PC-9 (cell line): ENCODE data around the gene SH3RF3. TPM values are rescaled to one million over a fixed set of nuclear protein-coding genes. Genes with fewer than 3 reads are reported as not detected.

ENCODE experiments used
- BruUV-seq: library from RNA; stranded (reverse); fragments of 400-500 nt; replicated peaks from 2 replicates; lab custom pipeline; 2021; lab: Mats Ljungman, UMichigan
- CTCF ChIA-PET: fragments of 300-600 bp; sonication (Branson Sonifier 250); formaldehyde crosslinking; loops from one replicate; lab custom pipeline; 2022; ENCODE audit warnings: antibody characterized with exemption; lab: Charles Lee
- POLR2A ChIA-PET: fragments of 300-600 bp; sonication (Branson Sonifier 250); formaldehyde crosslinking; loops from one replicate; lab custom pipeline; 2022; ENCODE audit warnings: antibody characterized with exemption; ENCODE audit not compliant: unreplicated experiment; lab: Charles Lee
- DNase-seq, 2 experiments: peaks; one replicate each; pipeline versions ENCODE4 v3.0.0 to v3.0.0-alpha.2; 2015 to 2022; ENCODE audit warnings: mixed read lengths in 1 of 2
- H2AFZ ChIP-seq: fragments of 200-600 bp; sonication (generic); 2 replicates; pipeline ENCODE4 v1.8.1; 2017; ENCODE audit warnings: antibody characterized with exemption
- H3F3A ChIP-seq: fragments of 200-600 bp; sonication (generic); 2 replicates; pipeline ENCODE4 v1.8.1; 2017; ENCODE audit warnings: antibody characterized with exemption, mild to moderate bottlenecking, low read depth; ENCODE audit not compliant: insufficient read depth
- H3K27ac ChIP-seq: fragments of 200-600 bp; sonication (generic); 2 replicates; pipeline ENCODE4 v1.6.1; 2016; ENCODE audit warnings: mixed run types
- H3K27me3 ChIP-seq: fragments of 200-600 bp; sonication (generic); 2 replicates; pipeline ENCODE4 v1.6.1; 2016; ENCODE audit warnings: low read depth, mixed run types; ENCODE audit not compliant: insufficient read depth
- H3K36me3 ChIP-seq: fragments of 200-600 bp; sonication (generic); 2 replicates; pipeline ENCODE4 v1.6.1; 2016; ENCODE audit warnings: low read depth, mixed run types
- H3K4me1 ChIP-seq: fragments of 200-600 bp; sonication (generic); replicated peaks from 2 replicates; pipeline ENCODE4 v1.6.1; 2016; ENCODE audit warnings: mixed run types; ENCODE audit not compliant: insufficient read depth
- H3K4me2 ChIP-seq: fragments of 200-600 bp; sonication (generic); 2 replicates; pipeline ENCODE4 v1.6.1; 2017; ENCODE audit warnings: mixed run types
- H3K4me3 ChIP-seq: fragments of 200-600 bp; sonication (generic); 2 replicates; pipeline ENCODE4 v1.6.1; 2016; ENCODE audit warnings: mixed run types
- H3K79me2 ChIP-seq: fragments of 200-600 bp; sonication (generic); 2 replicates; pipeline ENCODE4 v1.6.1; 2017; ENCODE audit warnings: low read depth, mixed run types
- H3K9me2 ChIP-seq: fragments of 200-600 bp; sonication (generic); 2 replicates; pipeline ENCODE4 v1.8.1; 2017; ENCODE audit warnings: mild to moderate bottlenecking; ENCODE audit not compliant: insufficient read depth
- H3K9me3 ChIP-seq: fragments of 200-600 bp; sonication (generic); 2 replicates; pipeline ENCODE4 v1.8.1; 2016; ENCODE audit warnings: low read depth; ENCODE audit not compliant: insufficient read depth
- H4K20me1 ChIP-seq: fragments of 200-600 bp; sonication (generic); 2 replicates; pipeline ENCODE4 v1.8.1; 2017; ENCODE audit not compliant: insufficient read depth
- CTCF ChIP-seq: fragments of 200-600 bp; sonication (generic); conservative IDR thresholded peaks from 2 replicates; pipeline ENCODE4 v1.6.1; 2017; ENCODE audit warnings: mixed run types, antibody characterized with exemption, mild to moderate bottlenecking, moderate library complexity
- EZH2 ChIP-seq: fragments of 200-600 bp; sonication (generic); IDR thresholded peaks from 2 replicates; pipeline ENCODE4 v1.8.0; 2017; ENCODE audit warnings: antibody characterized with exemption, low read depth
- intact Hi-C: fragments of 100-400 bp; cut with micrococcal nuclease; formaldehyde crosslinking; loops from one replicate; pipeline ENCODE4 v1.10.0; 2022; ENCODE audit not compliant: unreplicated experiment
- total RNA-seq: library from RNA; stranded (reverse); gene quantifications from 2 replicates; pipeline ENCODE4 v1.2.3, GENCODE V29; 2021

Gene SH3RF3
- total RNA-seq, 1 experiment from 2014 or later, result 6.1 TPM

DNA sequence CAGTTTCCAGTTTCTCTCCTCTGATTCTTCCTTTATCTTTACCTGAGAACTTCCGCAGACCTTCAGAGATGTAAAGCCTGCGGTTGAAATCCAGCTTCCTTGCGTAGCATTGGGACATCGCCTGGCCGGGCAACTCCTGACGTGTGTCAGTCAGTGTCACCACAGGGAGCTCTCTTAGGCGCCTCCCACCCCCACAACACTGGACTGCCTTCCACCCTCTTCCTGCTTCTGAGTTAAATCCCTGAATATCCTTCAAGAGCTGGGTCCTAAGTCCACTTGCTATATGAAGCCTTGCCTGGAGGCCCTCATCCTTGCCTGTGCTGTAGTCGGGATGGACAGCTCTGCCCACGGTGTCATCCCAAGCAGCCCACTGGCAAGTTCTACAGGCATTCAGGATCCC lies 305.3 kb downstream of the SH3RF3 start:
- H3K4me2 ChIP-seq, result no peak overlapping the region
- H3K27me3 ChIP-seq, result no peaks in the 10 kb centered on the region
- no peak overlapping the region for H3K27ac ChIP-seq
- no TSS peak for BruUV-seq
- no peaks in the 10 kb centered on the region for H3K9me3 ChIP-seq
- no peak for DNase-seq
- H3K9me2 ChIP-seq, result no peaks in the 10 kb centered on the region
- H2AFZ ChIP-seq, result no peak overlapping the region
- POLR2A ChIA-PET, result no interaction called here
- no peak overlapping the region for H3K4me3 ChIP-seq
- no peaks in the 10 kb centered on the region for H4K20me1 ChIP-seq
- no peaks in the 10 kb centered on the region for H3F3A ChIP-seq
- H3K79me2 ChIP-seq, result no peaks in the 10 kb centered on the region
- H3K4me1 ChIP-seq, result no peaks in the 10 kb centered on the region
- CTCF ChIA-PET, result no interaction called here
- no peaks in the 10 kb centered on the region for H3K36me3 ChIP-seq
- intact Hi-C loops, result no loop called here
- TF ChIP-seq CTCF (no peak), EZH2 (no peak)

- CTCF ChIA-PET, result no interaction called here
- no peaks in the 10 kb centered on the region for H3K36me3 ChIP-seq
- H4K20me1 ChIP-seq, result no peaks in the 10 kb centered on the region
- H3K27ac ChIP-seq, result no peak overlapping the region
- no peak for TF ChIP-seq EZH2
- TF ChIP-seq CTCF, result no peak
- no peaks in the 10 kb centered on the region for H3F3A ChIP-seq
- H3K27me3 ChIP-seq, result no peaks in the 10 kb centered on the region
- no peak for DNase-seq
- no TSS peak for BruUV-seq
- no peak overlapping the region for H3K4me2 ChIP-seq
- no peaks in the 10 kb centered on the region for H3K79me2 ChIP-seq
- POLR2A ChIA-PET, result no interaction called here
- no peak overlapping the region for H3K4me3 ChIP-seq
- intact Hi-C loops, result no loop called here
- H3K9me3 ChIP-seq, result no peaks in the 10 kb centered on the region
- H3K4me1 ChIP-seq, result no peaks in the 10 kb centered on the region
- H3K9me2 ChIP-seq, result no peaks in the 10 kb centered on the region
- no peak overlapping the region for H2AFZ ChIP-seq
These were observed 306.2 kb downstream of the SH3RF3 start for GRCh38 chr2:109435066-109435690.

GRCh38 chr2:109435901-109436598 lies 307.0 kb downstream of the SH3RF3 start:
- Histone ChIP-seq H3K27ac (no peak overlapping the region), H3K36me3 (no peaks in the 10 kb centered on the region), H3K9me3 (peaks cover 6% of the 10 kb centered on the region), H4K20me1 (no peaks in the 10 kb centered on the region), H3K4me3 (no peak overlapping the region), H3K79me2 (no peaks in the 10 kb centered on the region), H3K9me2 (no peaks in the 10 kb centered on the region), H3K4me2 (no peak overlapping the region), H3F3A (no peaks in the 10 kb centered on the region), H2AFZ (no peak overlapping the region), H3K4me1 (no peaks in the 10 kb centered on the region), H3K27me3 (no peaks in the 10 kb centered on the region)
- ChIA-PET POLR2A (no interaction called here), CTCF (no interaction called here)
- intact Hi-C loops, result no loop called here
- TF ChIP-seq EZH2 (no peak), CTCF (no peak)
- no peak for DNase-seq
- no TSS peak for BruUV-seq
